SU-DHL-6 (cell line): ENCODE results near the gene PTPRG.

Experiments used
- CTCF ChIP-seq: fragments of 200-600 bp; sonication (generic); IDR thresholded peaks from one replicate; pipeline ENCODE4 v1.5.1; 2017; ENCODE audit warnings: antibody characterized with exemption, mild to moderate bottlenecking, low read length, moderate library complexity; ENCODE audit not compliant: insufficient read depth, poor library complexity, severe bottlenecking
- EZH2phosphoT487 ChIP-seq: fragments of 200-600 bp; sonication (generic), shearing (Covaris generic); conservative IDR thresholded peaks from 2 replicates; pipeline ENCODE4 v1.6.1; 2018; ENCODE audit warnings: mild to moderate bottlenecking, antibody characterized with exemption, low read length, moderate library complexity, mixed read lengths

DNA sequence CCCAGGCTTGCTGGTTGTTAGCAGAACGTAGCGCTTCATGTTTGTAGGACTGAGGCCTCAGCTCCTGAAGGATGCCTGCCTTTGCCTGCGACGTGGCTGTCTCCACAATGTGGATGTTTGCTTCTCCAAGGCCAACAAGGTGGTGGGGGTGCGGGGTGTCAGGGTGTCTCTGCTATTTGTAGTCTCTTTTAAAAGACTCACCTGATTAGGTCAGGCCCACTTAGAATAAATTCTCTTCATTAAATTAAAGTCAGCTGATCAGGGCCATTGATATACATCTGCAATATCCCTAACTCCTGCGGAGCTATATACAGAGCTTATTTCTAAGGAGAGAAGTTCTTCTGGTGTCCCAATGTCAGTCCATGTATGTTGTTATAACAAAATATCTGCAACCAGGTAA lies 44.8 kb downstream of the PTPRG start:
- TF ChIP-seq CTCF (no peak), EZH2phosphoT487 (no peak)
